Activated T-cell treated with anti-CD3 and anti-CD28 coated beads, Interleukin-2, amount 50 U/mL, for 24 hours (primary cell): ENCODE measurements around the gene ADGRF1.

Experiments used
- DNase-seq: peaks from one replicate; pipeline ENCODE4 v3.0.0-alpha.2; 2020
- H3K27ac Mint-ChIP-seq: 2 replicates; pipeline ENCODE4 v1.8.0; 2020; ENCODE audit warnings: mild to moderate bottlenecking, mixed read lengths
- H3K27me3 Mint-ChIP-seq: 2 replicates; pipeline ENCODE4 v1.8.0; 2020; ENCODE audit warnings: mixed read lengths
- H3K36me3 Mint-ChIP-seq: 2 replicates; pipeline ENCODE4 v1.8.0; 2020; ENCODE audit warnings: low read depth, mixed read lengths
- H3K4me1 Mint-ChIP-seq: 2 replicates; pipeline ENCODE4 v1.8.0; 2020; ENCODE audit warnings: low read depth, mixed read lengths
- H3K4me3 Mint-ChIP-seq: 2 replicates; pipeline ENCODE4 v1.8.0; 2020; ENCODE audit warnings: mild to moderate bottlenecking, moderate library complexity, mixed read lengths
- H3K9me3 Mint-ChIP-seq: 2 replicates; pipeline ENCODE4 v1.8.0; 2020; ENCODE audit warnings: mixed read lengths

Gene ADGRF1

GRCh38 chr6:46961232-46961631 lies 80.9 kb downstream of the ADGRF1 start:
- H3K27ac Mint-ChIP-seq: no peak overlapping the region
- no peaks in the 10 kb centered on the region for H3K36me3 Mint-ChIP-seq
- no peaks in the 10 kb centered on the region for H3K9me3 Mint-ChIP-seq
- H3K27me3 Mint-ChIP-seq: peaks cover 10% of the 10 kb centered on the region
- no peaks in the 10 kb centered on the region for H3K4me1 Mint-ChIP-seq
- H3K4me3 Mint-ChIP-seq: no peak overlapping the region
- DNase-seq: no peak

- Mint-ChIP-seq H3K4me1 (no peaks in the 10 kb centered on the region), H3K4me3 (no peak overlapping the region), H3K36me3 (no peaks in the 10 kb centered on the region), H3K27ac (no peak overlapping the region), H3K9me3 (no peaks in the 10 kb centered on the region), H3K27me3 (peaks cover 10% of the 10 kb centered on the region)
- no peak for DNase-seq
These were observed 82.7 kb downstream of the ADGRF1 start for GRCh38 chr6:46959419-46959818.

GRCh38 chr6:46956409-46956808 lies 85.7 kb downstream of the ADGRF1 start:
- H3K4me1 Mint-ChIP-seq: no peaks in the 10 kb centered on the region
- peaks cover 22% of the 10 kb centered on the region for H3K27me3 Mint-ChIP-seq
- no peak overlapping the region for H3K4me3 Mint-ChIP-seq

GRCh38 chr6:46954837-46955451 lies 87.2 kb downstream of the ADGRF1 start:
- Mint-ChIP-seq H3K9me3 (no peaks in the 10 kb centered on the region), H3K4me3 (no peak overlapping the region), H3K27me3 (peaks cover 22% of the 10 kb centered on the region), H3K36me3 (no peaks in the 10 kb centered on the region), H3K4me1 (no peaks in the 10 kb centered on the region), H3K27ac (no peak overlapping the region)
- no peak for DNase-seq

More at GRCh38 chr6:46956409-46956808, 85.7 kb downstream of the ADGRF1 start:
- no peaks in the 10 kb centered on the region for H3K36me3 Mint-ChIP-seq
- H3K9me3 Mint-ChIP-seq: no peaks in the 10 kb centered on the region
- no peak overlapping the region for H3K27ac Mint-ChIP-seq
- no peak for DNase-seq

- Mint-ChIP-seq H3K4me3 (no peak overlapping the region), H3K36me3 (no peaks in the 10 kb centered on the region), H3K4me1 (no peaks in the 10 kb centered on the region), H3K27ac (no peak overlapping the region), H3K9me3 (no peaks in the 10 kb centered on the region), H3K27me3 (peaks cover 22% of the 10 kb centered on the region)
- no peak for DNase-seq
These were observed 88.2 kb downstream of the ADGRF1 start for GRCh38 chr6:46953921-46954320.

- no peak overlapping the region for H3K27ac Mint-ChIP-seq
- DNase-seq: no peak
- peaks cover 14% of the 10 kb centered on the region for H3K27me3 Mint-ChIP-seq
- H3K4me3 Mint-ChIP-seq: no peak overlapping the region
- H3K9me3 Mint-ChIP-seq: no peaks in the 10 kb centered on the region
- H3K4me1 Mint-ChIP-seq: no peaks in the 10 kb centered on the region
- H3K36me3 Mint-ChIP-seq: no peaks in the 10 kb centered on the region
These were observed 92.4 kb downstream of the ADGRF1 start for GRCh38 chr6:46949632-46950280.

DNA sequence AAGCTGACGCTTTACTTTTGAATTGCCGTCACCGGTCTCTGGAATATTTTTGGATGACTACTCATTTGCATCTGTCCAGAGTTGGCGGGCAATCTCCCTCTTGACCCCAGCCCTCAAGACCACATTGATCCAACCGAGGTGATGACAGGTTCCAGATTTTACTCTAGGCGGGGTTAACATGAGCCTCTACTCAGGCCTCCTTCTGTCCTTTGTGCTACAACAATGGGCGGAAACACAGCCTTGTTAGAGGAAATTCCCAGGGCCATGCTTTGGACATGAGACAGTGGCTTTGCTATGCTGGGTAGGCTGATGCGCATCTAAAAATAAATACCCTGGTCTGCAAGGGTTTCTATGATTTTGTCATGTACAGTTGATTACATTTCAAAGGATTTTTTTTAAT lies 93.4 kb downstream of the ADGRF1 start:
- Mint-ChIP-seq H3K4me1 (no peaks in the 10 kb centered on the region), H3K27me3 (peaks cover 12% of the 10 kb centered on the region), H3K27ac (no peak overlapping the region), H3K4me3 (no peak overlapping the region), H3K9me3 (no peaks in the 10 kb centered on the region), H3K36me3 (no peaks in the 10 kb centered on the region)
- no peak for DNase-seq
